ENCODE data around the gene C3orf80. TPM values are rescaled to one million over a fixed set of nuclear protein-coding genes. Genes with fewer than 3 reads are reported as not detected.

Gene C3orf80
- total RNA-seq, 4 donors from 2014 or later, result 0.13 to 1.7 (median 0.52) TPM

DNA sequence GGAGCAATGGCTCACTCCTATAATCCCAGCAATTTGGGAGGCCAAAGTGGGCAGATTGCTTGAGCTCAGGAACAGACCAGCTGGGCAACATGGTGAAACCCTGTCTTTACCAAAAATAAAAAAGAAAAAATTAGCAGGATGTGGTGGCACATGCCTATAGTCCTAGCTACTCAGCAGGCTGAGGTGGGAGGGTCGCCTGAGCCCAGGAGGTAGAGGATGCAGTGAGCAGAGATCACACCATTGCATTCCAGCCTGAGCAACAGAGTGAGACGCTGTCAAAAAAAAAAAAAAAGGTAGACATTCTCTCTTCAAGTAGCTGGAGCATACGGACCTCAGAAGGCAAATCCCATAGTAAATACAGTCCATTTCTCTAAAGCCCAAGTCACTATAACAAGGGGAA, 7.1 kb upstream of the C3orf80 start:
- no peak for DNase-seq (ENCODE audit: low spot score in 2 of 2)

DNA sequence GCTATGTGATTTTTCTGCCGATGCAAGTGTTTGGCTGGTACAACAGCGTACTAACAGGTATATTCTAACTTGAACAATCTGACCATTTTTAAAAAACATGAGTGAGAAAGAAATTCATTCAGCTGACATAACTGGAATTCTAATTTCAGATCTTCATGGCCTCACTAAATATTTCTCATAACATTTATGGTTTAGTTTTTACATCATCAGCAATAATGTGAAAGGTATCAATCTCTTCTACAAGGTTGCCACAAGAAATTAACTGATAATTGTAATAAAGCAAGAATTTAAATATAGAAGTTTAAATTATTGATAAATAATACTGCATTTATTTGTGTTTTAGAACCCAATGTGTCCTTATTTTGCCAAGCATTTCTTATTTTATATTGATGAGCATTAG, 5.2 kb upstream of the C3orf80 start:
- intact Hi-C loops (cut with DNase I; ENCODE audit: low total_unique reads), result loop anchor here (5.0 kb wide), 1 partner anchor 1528 kb away; no protein-coding TSS in a partner anchor
- no peak for TF ChIP-seq POLR2A (IDR thresholded peaks at IDR 0.05)
- TF ChIP-seq, protein P1, sequence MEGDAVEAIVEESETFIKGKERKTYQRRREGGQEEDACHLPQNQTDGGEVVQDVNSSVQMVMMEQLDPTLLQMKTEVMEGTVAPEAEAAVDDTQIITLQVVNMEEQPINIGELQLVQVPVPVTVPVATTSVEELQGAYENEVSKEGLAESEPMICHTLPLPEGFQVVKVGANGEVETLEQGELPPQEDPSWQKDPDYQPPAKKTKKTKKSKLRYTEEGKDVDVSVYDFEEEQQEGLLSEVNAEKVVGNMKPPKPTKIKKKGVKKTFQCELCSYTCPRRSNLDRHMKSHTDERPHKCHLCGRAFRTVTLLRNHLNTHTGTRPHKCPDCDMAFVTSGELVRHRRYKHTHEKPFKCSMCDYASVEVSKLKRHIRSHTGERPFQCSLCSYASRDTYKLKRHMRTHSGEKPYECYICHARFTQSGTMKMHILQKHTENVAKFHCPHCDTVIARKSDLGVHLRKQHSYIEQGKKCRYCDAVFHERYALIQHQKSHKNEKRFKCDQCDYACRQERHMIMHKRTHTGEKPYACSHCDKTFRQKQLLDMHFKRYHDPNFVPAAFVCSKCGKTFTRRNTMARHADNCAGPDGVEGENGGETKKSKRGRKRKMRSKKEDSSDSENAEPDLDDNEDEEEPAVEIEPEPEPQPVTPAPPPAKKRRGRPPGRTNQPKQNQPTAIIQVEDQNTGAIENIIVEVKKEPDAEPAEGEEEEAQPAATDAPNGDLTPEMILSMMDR (IDR thresholded peaks at IDR 0.05), result no peak
- no peak for DNase-seq (ENCODE audit: low spot score in 2 of 2)

More for the DNA sequence above, 7.1 kb upstream of the C3orf80 start:
- intact Hi-C loops (cut with DNase I; ENCODE audit: low total_unique reads), result no loop called here
- no peak for TF ChIP-seq POLR2A (IDR thresholded peaks at IDR 0.05)
- WGBS, 2 donors, result 55 to 66% methylated on average over 3 of the region's 3 CpGs
- H3K4me3 ChIP-seq (ENCODE audit: low read depth, poor library complexity, severe bottlenecking), result no peak overlapping the region

DNA sequence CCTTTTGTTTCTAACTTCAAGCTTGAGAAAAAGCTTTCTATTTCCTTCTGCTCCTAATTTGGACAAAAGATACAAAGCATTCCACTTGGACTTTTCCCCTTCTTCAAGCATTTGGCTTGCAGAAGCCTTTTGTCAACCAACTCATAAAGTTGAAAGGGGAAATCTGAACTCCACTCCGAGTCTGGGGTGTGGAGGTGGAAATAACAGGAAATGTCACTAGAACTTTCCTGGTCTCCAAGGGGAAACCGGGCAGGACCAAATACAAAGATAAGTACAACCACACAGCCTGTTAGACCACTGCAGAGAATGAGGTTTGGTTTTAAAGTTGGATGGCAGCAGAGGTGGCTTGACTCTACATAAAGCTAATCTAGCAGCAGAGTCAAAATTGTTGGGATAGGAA, 4.2 kb upstream of the C3orf80 start:
- DNase-seq (ENCODE audit: low spot score in 2 of 2), result no peak
- TF ChIP-seq, protein P1 (IDR thresholded peaks at IDR 0.05), result no peak
- TF ChIP-seq POLR2A (IDR thresholded peaks at IDR 0.05), result no peak
- intact Hi-C loops (cut with DNase I; ENCODE audit: low total_unique reads), result loop anchor here (5.0 kb wide), 1 partner anchor 1529 kb away; no protein-coding TSS in a partner anchor
- H3K4me3 ChIP-seq (ENCODE audit: low read depth, poor library complexity, severe bottlenecking), result no peak overlapping the region
- WGBS, 2 donors, result 37 to 61% methylated on average over 2 of the region's 2 CpGs

More for the DNA sequence above, 5.2 kb upstream of the C3orf80 start:
- WGBS, 2 donors, result 93 to 99% methylated on average over 2 of the region's 2 CpGs
- no peak overlapping the region for H3K4me3 ChIP-seq (ENCODE audit: low read depth, poor library complexity, severe bottlenecking)

DNA sequence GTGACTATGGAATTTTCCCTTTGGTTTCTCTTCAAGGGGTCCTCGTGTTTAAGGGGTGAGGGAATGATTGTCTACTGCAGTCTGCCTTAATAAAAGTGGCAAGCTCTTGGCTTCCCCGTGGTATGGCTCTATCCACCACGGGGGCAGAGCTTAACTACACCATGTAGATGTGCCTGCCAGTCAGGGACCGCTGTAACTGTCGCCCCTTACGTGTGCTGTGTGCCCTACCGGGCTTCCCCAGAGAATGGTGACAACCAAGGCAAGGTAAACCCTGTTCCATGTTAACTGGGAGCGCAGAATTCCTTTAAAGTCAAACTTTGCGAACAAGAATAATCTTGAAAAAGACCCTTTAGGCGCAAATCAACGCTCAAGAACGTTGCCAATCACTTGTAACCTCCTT, 966 bp upstream of the C3orf80 start:
- intact Hi-C loops (cut with DNase I; ENCODE audit: low total_unique reads), result loop anchor here (5.0 kb wide), 1 partner anchor 1532 kb away; no protein-coding TSS in a partner anchor
- no peak for DNase-seq (ENCODE audit: low spot score in 2 of 2)
- WGBS, 2 donors, result 38 to 41% methylated on average over 12 of the region's 12 CpGs
- no peak overlapping the region for H3K4me3 ChIP-seq (ENCODE audit: low read depth, poor library complexity, severe bottlenecking)
- TF ChIP-seq, protein P1 (IDR thresholded peaks at IDR 0.05), result no peak
- no peak for TF ChIP-seq POLR2A (IDR thresholded peaks at IDR 0.05)

DNA sequence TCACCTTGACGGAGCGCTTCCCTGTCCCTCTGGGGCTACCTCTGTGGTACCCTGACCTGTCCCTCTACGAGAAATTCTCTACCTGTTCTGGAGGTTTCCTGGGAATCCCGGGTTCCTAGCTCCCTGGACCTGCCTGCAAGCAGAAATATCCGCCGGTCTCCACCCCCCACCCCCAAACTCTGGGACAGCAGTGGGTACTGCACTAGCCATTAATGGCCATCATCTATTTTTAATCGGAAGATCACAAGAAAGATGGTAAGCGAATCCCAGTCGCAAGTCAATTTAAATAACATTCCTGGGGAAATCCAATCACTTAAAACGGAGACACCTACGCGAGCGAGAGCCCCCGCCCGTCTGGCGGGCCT, 429 bp upstream of the C3orf80 start:
- WGBS, 2 donors, result 7% methylated on average over 16 of the region's 16 CpGs
- intact Hi-C loops (cut with DNase I; ENCODE audit: low total_unique reads), result loop anchor here (5.0 kb wide), 1 partner anchor 1532 kb away; no protein-coding TSS in a partner anchor
- TF ChIP-seq, protein P1 (IDR thresholded peaks at IDR 0.05), result no peak
- no peak for TF ChIP-seq POLR2A (IDR thresholded peaks at IDR 0.05)
- H3K4me3 ChIP-seq (ENCODE audit: low read depth, poor library complexity, severe bottlenecking), result peak overlapping the region; percentile 48
- no peak for DNase-seq (ENCODE audit: low spot score in 2 of 2)

DNA sequence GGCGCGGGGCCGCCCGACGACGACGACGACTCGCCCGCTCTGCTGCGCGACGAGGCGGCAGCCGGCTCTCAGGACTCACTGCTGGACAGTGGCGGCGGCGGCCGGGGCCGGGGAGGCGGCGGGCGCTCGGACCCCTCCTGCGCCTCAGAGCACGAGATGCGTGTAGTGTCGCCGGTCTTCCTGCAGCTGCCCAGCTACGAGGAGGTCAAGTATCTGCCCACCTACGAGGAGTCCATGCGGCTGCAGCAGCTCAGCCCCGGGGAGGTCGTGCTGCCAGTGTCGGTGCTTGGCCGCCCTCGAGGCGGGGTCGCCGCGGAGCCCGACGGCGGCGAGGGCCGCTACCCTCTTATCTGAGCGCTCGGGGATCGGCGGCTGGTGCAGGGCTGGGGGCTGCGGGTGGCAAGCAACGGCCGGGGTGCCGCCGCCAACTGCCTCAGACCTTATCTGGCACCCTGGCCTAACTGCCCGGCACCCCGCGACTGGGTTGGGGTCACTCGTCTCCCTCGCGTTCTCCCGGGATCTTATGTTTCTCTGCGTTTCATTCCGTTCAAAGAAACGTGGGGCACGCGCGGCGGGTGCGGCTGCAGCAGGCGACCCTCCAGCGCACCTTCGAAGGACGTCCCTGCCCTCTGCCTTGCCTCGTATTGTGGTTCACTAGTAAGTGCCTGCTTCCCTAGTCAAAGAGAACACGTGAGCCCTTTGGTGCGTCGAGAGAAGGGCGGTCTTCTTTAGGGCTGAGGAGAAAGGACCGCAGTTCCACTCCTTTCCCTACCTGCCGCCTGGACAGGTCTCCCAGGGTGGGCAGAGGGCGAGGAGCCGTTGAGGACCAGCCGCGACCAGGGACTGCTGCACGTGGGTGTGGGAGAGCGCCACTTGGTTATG, 1.0 kb downstream of the C3orf80 start:
- intact Hi-C loops (cut with DNase I; ENCODE audit: low total_unique reads), result no loop called here
- DNase-seq (ENCODE audit: low spot score in 2 of 2), result no peak
- TF ChIP-seq, protein P1 (IDR thresholded peaks at IDR 0.05), result no peak
- TF ChIP-seq POLR2A (IDR thresholded peaks at IDR 0.05), result no peak
- peak overlapping the region; percentile 48 for H3K4me3 ChIP-seq (ENCODE audit: low read depth, poor library complexity, severe bottlenecking)
- 4 to 7% methylated on average over 40 to 54 of the region's 87 CpGs for WGBS, 2 donors
